K562 (cell line): ENCODE measurements around the gene ING5. TPM values are rescaled to one million over a fixed set of nuclear protein-coding genes. Genes with fewer than 3 reads are reported as not detected.
A peak's percentile ranks its signal among the peaks of the same experiment; 100 is the strongest.

Experiments used
- ATAC-seq: fragments of 200-7000 bp; cut with Tn5 transposase; 3 replicates; pipeline ENCODE4 v1.9.1; 2020; ENCODE audit warnings: moderate library complexity
- BruUV-seq: library from RNA; stranded (reverse); fragments of 400-500 nt; replicated peaks from 2 replicates; lab custom pipeline; 2021; lab: Mats Ljungman, UMichigan
- CTCF ChIA-PET: fragments of 300-600 bp; formaldehyde crosslinking; extraction: SDS; loops from one replicate; lab custom pipeline; 2021; ENCODE audit warnings: low intra/inter-chr PET ratio; lab: Yijun Ruan, JAX
- POLR2A ChIA-PET: fragments of 300-600, 350-650 bp; sonication (Branson Sonifier 250); formaldehyde crosslinking; extraction: SDS; loops from one replicate; lab custom pipeline; 2021; ENCODE audit warnings: antibody characterized with exemption, inconsistent platforms; lab: Yijun Ruan, JAX
- DNase-seq, 4 experiments: peaks; one replicate each; pipeline versions ENCODE4 v3.0.0 to v3.0.0-alpha.2; 2011 to 2018; ENCODE audit warnings: low spot score in 3 of 4, mixed read lengths in 3 of 4; ENCODE audit errors: extremely low read depth in 1 of 4
- FAIRE-seq: peaks from 2 replicates; lab custom pipeline; 2011; peaks lifted over from hg19 to GRCh38; lab: Jason Lieb, UNC
- H2AFZ ChIP-seq: 2 replicates; pipeline ENCODE4 v1.6.0; 2011; ENCODE audit warnings: low read depth, low read length, control low read depth, inconsistent platforms
- H3K27ac ChIP-seq: fragments of 200-600 bp; 3 replicates; pipeline ENCODE4 v1.8.0; 2011; ENCODE audit warnings: low read depth, mild to moderate bottlenecking, control low read depth, inconsistent platforms, low read length, moderate library complexity, mixed read lengths; ENCODE audit errors: extremely low read depth
- H3K27me3 ChIP-seq, 2 experiments: fragments of 300-600 bp in 1 of 2; 2 replicates in 1 of 2; 3 replicates in 1 of 2; pipeline versions ENCODE4 v1.6.0 to v1.8.0; 2011; ENCODE audit warnings: inconsistent platforms in 2 of 2, low read length in 2 of 2, mild to moderate bottlenecking in 1 of 2, mixed read lengths in 1 of 2, moderate library complexity in 1 of 2; ENCODE audit not compliant: control insufficient read depth in 2 of 2, insufficient read depth in 2 of 2
- H3K36me3 ChIP-seq: fragments of 300-600 bp; 3 replicates; pipeline ENCODE4 v1.8.0; 2011; ENCODE audit warnings: mild to moderate bottlenecking, low read length, inconsistent platforms; ENCODE audit not compliant: control insufficient read depth, insufficient read depth
- H3K4me1 ChIP-seq, 2 experiments: fragments of 200-600 bp in 1 of 2; replicated peaks in 1 of 2; 2 replicates in 1 of 2; 3 replicates in 1 of 2; pipeline versions ENCODE4 v1.5.1 to v1.8.0; 2011; ENCODE audit warnings: inconsistent platforms in 2 of 2, low read length in 2 of 2, mild to moderate bottlenecking in 1 of 2, mixed read lengths in 1 of 2, moderate library complexity in 1 of 2; ENCODE audit not compliant: control insufficient read depth in 2 of 2, insufficient read depth in 2 of 2
- H3K4me2 ChIP-seq: 2 replicates; pipeline ENCODE4 v1.6.1; 2011; ENCODE audit warnings: low read length, control low read depth, inconsistent platforms, mixed read lengths; ENCODE audit not compliant: insufficient read depth
- H3K4me3 ChIP-seq: fragments of 200-600 bp; sonication (generic), shearing (Covaris generic); 2 replicates; pipeline ENCODE4 v1.5.1; 2016; ENCODE audit warnings: control low read depth, inconsistent platforms
- H3K79me2 ChIP-seq: fragments of 200-600 bp; 3 replicates; pipeline ENCODE4 v1.8.0; 2011; ENCODE audit warnings: low read length, inconsistent platforms; ENCODE audit not compliant: control insufficient read depth, insufficient read depth
- H3K9ac ChIP-seq, 2 experiments: 2 replicates each; pipeline versions ENCODE4 v1.6.0 to v1.6.1; 2011; ENCODE audit warnings: low read depth in 2 of 2, low read length in 2 of 2, control low read depth in 1 of 2, inconsistent platforms in 1 of 2, mild to moderate bottlenecking in 1 of 2, mixed read lengths in 1 of 2; ENCODE audit not compliant: insufficient read depth in 1 of 2
- H3K9me1 ChIP-seq: one replicate; pipeline ENCODE4 v1.6.0; 2011; ENCODE audit warnings: inconsistent platforms, mild to moderate bottlenecking, low read length, moderate library complexity; ENCODE audit not compliant: control insufficient read depth, insufficient read depth
- H3K9me3 ChIP-seq: replicated peaks from 2 replicates; pipeline ENCODE4 v1.5.1; 2011; ENCODE audit warnings: low read depth, low read length, inconsistent platforms; ENCODE audit not compliant: control insufficient read depth, insufficient read depth
- H4K20me1 ChIP-seq: replicated peaks from 2 replicates; pipeline ENCODE4 v1.6.1; 2011; ENCODE audit warnings: low read length, inconsistent platforms, mixed read lengths; ENCODE audit not compliant: control insufficient read depth, insufficient read depth
- C11orf30 ChIP-seq: fragments of 450-650 bp; IDR thresholded peaks from 2 replicates; pipeline ENCODE4 v1.6.1; 2016; ENCODE audit warnings: low read depth, mild to moderate bottlenecking
- CREB1 ChIP-seq, 2 experiments: sonication (generic) in 1 of 2; formaldehyde crosslinking in 1 of 2; IDR thresholded peaks; 2 replicates each; pipeline versions ENCODE4 v1.6.1 to v1.8.0; 2012 to 2022; ENCODE audit warnings: inconsistent platforms in 1 of 2, mild to moderate bottlenecking in 1 of 2, missing genetic modification reagents in 1 of 2, moderate library complexity in 1 of 2
- DIDO1 ChIP-seq: fragments of 450-650 bp; IDR thresholded peaks from 2 replicates; pipeline ENCODE4 v1.6.1; 2016; ENCODE audit warnings: low read depth, missing biosample characterization, missing genetic modification characterization
- DPF2 ChIP-seq: fragments of 450-650 bp; IDR thresholded peaks from 2 replicates; pipeline ENCODE4 v1.6.1; 2016
- E4F1 ChIP-seq: fragments of 250-450 bp; sonication (Bioruptor Pico); IDR thresholded peaks from 2 replicates; pipeline ENCODE4 v1.5.0; 2021; ENCODE audit warnings: mild to moderate bottlenecking, borderline replicate concordance
- HDAC2 ChIP-seq: fragments of 450-650 bp; IDR thresholded peaks from 2 replicates; pipeline ENCODE4 v1.6.1; 2016; ENCODE audit warnings: mild to moderate bottlenecking
- KAT8 ChIP-seq: fragments of 450-650 bp; IDR thresholded peaks from 2 replicates; pipeline ENCODE4 v1.6.1; 2016; ENCODE audit warnings: low read depth, mild to moderate bottlenecking
- NCOA2 ChIP-seq, 2 experiments: fragments of 450-650 bp; IDR thresholded peaks; 2 replicates each; pipeline ENCODE4 v1.6.1; 2018; ENCODE audit warnings: mild to moderate bottlenecking in 2 of 2, moderate library complexity in 1 of 2; ENCODE audit not compliant: partially characterized antibody in 2 of 2
- NFIX ChIP-seq: fragments of 250-450 bp; sonication (Bioruptor Pico); IDR thresholded peaks from 2 replicates; pipeline ENCODE4 v1.4.0; 2020; ENCODE audit warnings: low read depth, mild to moderate bottlenecking, moderate library complexity
- SMARCE1 ChIP-seq: fragments of 450-650 bp; IDR thresholded peaks from 2 replicates; pipeline ENCODE4 v1.7.1; 2016; ENCODE audit warnings: mild to moderate bottlenecking
- TAF15 ChIP-seq: fragments of 200-400 bp; formaldehyde crosslinking; IDR thresholded peaks from 2 replicates; pipeline ENCODE4 v1.6.1; 2017; ENCODE audit warnings: mild to moderate bottlenecking, low read depth, low read length, moderate library complexity
- ZBTB34 ChIP-seq: fragments of 250-450 bp; sonication (Bioruptor Pico); IDR thresholded peaks from 2 replicates; pipeline ENCODE4 v1.8.0; 2021; ENCODE audit warnings: mild to moderate bottlenecking, moderate library complexity
- ZNF316 ChIP-seq: fragments of 450-650 bp; IDR thresholded peaks from 2 replicates; pipeline ENCODE4 v1.6.1; 2016
- WGBS: fragments of 100-300 bp; shearing (Covaris generic); methylation state at CpG from one replicate; pipeline ENCODE4 v1.1.6; 2016; ENCODE audit warnings: low coverage, mixed read lengths; ENCODE audit not compliant: insufficient coverage; ENCODE audit errors: missing lambda C conversion rate; 5-methylcytosine and 5-hydroxymethylcytosine counted together
- in situ Hi-C: fragments of 300-500 bp; cut with MboI; formaldehyde crosslinking; loops from 4 replicates; pipeline ENCODE4 v1.15.0; 2018; ENCODE audit warnings: inconsistent platforms, mixed read lengths
- intact Hi-C: fragments of 100-400 bp; cut with micrococcal nuclease; formaldehyde crosslinking; loops from 2 replicates; pipeline ENCODE4 v1.14.2; 2022
- polyA plus RNA-seq, 8 experiments: library from polyadenylated mRNA; depleted of rRNA in 4 of 8; stranded (reverse) in 5 of 8; unstranded in 3 of 8; fragments of >200 nt; fragmentation: Nextera tagmentation in 2 of 8; fragmentation: Illumina TruSeq in 1 of 8; extraction: Ambion mirVana in 2 of 8; extraction: Trizol in 1 of 8; gene quantifications; 2 replicates each; pipeline versions ENCODE4 v1.2.1 to v1.2.3, GENCODE V29; 2011 to 2014; ENCODE audit warnings: inconsistent platforms in 1 of 8, missing spikeins in 1 of 8
- total RNA-seq, 7 experiments: library from RNA; depleted of rRNA in 6 of 7; stranded (reverse); fragments of >200 nt in 6 of 7; fragmentation: Illumina TruSeq in 2 of 7; extraction: Trizol in 2 of 7; gene quantifications; 2 replicates each; pipeline versions ENCODE4 v1.2.1 to v1.2.3, GENCODE V29; 2011 to 2021; ENCODE audit warnings: low replicate concordance in 1 of 7

The ING5 gene
- total and polyA plus RNA-seq, 9 of the 15 experiments (the other 6 are each of a cell fraction or from before 2014, with no cell fraction given), result 10.4 to 53.3 (median 27.9) TPM

GRCh38 chr2:241760301-241760771, 58.5 kb downstream of the ING5 start (continued):
- TF ChIP-seq ZBTB34 (CRISPR knock-in tag) (no peak), TAF15 (no peak), HDAC2 (0 out of 2 replicates have a peak, but pooled peaks have one; percentile 18), CREB1 (IDR thresholded peaks at IDR 0.05) (no peak), CREB1 (CRISPR knock-in tag; IDR thresholded peaks at IDR 0.05) (peak; percentile 38; the same call in 1 of the 2 replicates), KAT8 (no peak)
- TF ChIP-seq, all 486 proteins: peak for 32

GRCh38 chr2:241762321-241762932, 60.6 kb downstream of the ING5 start:
- Histone ChIP-seq H3K9me1 (no peaks in the 10 kb centered on the region), H3K27me3 (no peaks in the 10 kb centered on the region), H3K36me3 (peaks cover 29% of the 10 kb centered on the region; the same call in 2 of the 3 replicates), H3K9me3 (no peaks in the 10 kb centered on the region), H2AFZ (no peak overlapping the region), H3K79me2 (no peaks in the 10 kb centered on the region)
- DNase-seq, result peak in 1 of 4 experiments; percentile 22
- intact Hi-C loops, result no loop called here
- no TSS peak for BruUV-seq
- CTCF ChIA-PET, result no interaction called here
- TF ChIP-seq NFIX (no peak), DPF2 (peak; percentile 14; the same call in 1 of the 2 replicates), SMARCE1 (0 out of 2 replicates have a peak, but pooled peaks have one; percentile 27), C11orf30 (peak; percentile 39), DIDO1 (tag) (no peak), NCOA2 (IDR thresholded peaks at IDR 0.05; ENCODE audit: partially characterized antibody in 2 of 2) (no peak), ZNF316 (peak; percentile 57), E4F1 (CRISPR knock-in tag) (no peak)
- TF ChIP-seq, all 486 proteins: peak for 4
- no peak overlapping the region for H3K4me2 ChIP-seq
- no peak for FAIRE-seq
- H3K27ac ChIP-seq, result peak overlapping the region; percentile 36; the same call in 1 of the 3 replicates
- ATAC-seq, result peak; percentile 60
- H4K20me1 ChIP-seq, result no peaks in the 10 kb centered on the region
- POLR2A ChIA-PET, result interaction anchor here (0.7 to 1.4 kb wide), 3 partner anchors 9 to 77 kb away, joined by 3 to 4 read pairs (median 3); no protein-coding TSS in a partner anchor
- 41% methylated on average over 15 of the region's 18 CpGs for WGBS
- in situ Hi-C loops, result no loop called here
- no peak overlapping the region for H3K4me3 ChIP-seq
- H3K9ac ChIP-seq, result 0 out of 4 replicates have a peak overlapping the region, but pooled peaks of 1 of the 2 experiments have one; percentile 8
- peaks cover 13 to 23% of the 10 kb centered on the region in 2 experiments for H3K4me1 ChIP-seq
